Hepatocyte (in vitro differentiated cells): ENCODE measurements around the gene KLHL4.
A peak's percentile ranks its signal among the peaks of the same experiment; 100 is the strongest.

Experiments
- EZH2 ChIP-seq: fragments of 200-600 bp; sonication (generic); IDR thresholded peaks from 2 replicates; pipeline ENCODE4 v1.6.1; 2016; ENCODE audit warnings: antibody characterized with exemption, mild to moderate bottlenecking, borderline replicate concordance
- EZH2phosphoT487 ChIP-seq: fragments of 200-600 bp; sonication (generic); IDR thresholded peaks from one replicate; pipeline ENCODE4 v1.6.1; 2018; ENCODE audit warnings: antibody characterized with exemption, mild to moderate bottlenecking, low read depth, moderate library complexity; ENCODE audit not compliant: unreplicated experiment, severe bottlenecking
- TF ChIP-seq, protein P1 (sequence below): fragments of 200-600 bp; sonication (generic); IDR thresholded peaks from 2 replicates; pipeline ENCODE4 v1.5.1; 2016; ENCODE audit warnings: antibody characterized with exemption, mild to moderate bottlenecking; ENCODE audit not compliant: poor library complexity

DNA sequence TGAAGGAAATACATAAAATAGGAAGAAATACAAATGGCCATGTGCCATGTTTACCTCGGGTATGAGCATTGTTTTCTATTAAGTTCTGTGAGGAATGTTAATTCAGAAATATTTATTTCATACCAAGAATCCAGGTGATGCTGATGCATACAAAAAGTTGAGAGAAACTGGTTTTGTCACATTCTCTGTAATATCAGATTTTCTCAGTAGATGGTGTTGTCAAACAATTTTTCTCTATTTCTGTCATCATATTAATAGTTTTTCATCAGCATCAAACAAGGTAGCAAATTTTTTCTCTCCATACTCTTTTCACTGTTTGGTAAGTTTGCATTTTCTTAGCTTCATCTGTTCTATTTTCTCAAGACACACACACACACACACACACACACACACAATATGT, 179.8 kb downstream of the KLHL4 start:
- TF ChIP-seq, protein P1, sequence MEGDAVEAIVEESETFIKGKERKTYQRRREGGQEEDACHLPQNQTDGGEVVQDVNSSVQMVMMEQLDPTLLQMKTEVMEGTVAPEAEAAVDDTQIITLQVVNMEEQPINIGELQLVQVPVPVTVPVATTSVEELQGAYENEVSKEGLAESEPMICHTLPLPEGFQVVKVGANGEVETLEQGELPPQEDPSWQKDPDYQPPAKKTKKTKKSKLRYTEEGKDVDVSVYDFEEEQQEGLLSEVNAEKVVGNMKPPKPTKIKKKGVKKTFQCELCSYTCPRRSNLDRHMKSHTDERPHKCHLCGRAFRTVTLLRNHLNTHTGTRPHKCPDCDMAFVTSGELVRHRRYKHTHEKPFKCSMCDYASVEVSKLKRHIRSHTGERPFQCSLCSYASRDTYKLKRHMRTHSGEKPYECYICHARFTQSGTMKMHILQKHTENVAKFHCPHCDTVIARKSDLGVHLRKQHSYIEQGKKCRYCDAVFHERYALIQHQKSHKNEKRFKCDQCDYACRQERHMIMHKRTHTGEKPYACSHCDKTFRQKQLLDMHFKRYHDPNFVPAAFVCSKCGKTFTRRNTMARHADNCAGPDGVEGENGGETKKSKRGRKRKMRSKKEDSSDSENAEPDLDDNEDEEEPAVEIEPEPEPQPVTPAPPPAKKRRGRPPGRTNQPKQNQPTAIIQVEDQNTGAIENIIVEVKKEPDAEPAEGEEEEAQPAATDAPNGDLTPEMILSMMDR: peak; percentile 28
- TF ChIP-seq EZH2 (no peak), EZH2phosphoT487 (no peak)
